Mesothelial cell of epicardium (in vitro differentiated cells): ENCODE results near the gene PARD3. TPM values are rescaled to one million over a fixed set of nuclear protein-coding genes. Genes with fewer than 3 reads are reported as not detected.

ENCODE experiments used
- DNase-seq, 2 experiments: peaks; one replicate each; pipeline ENCODE4 v3.0.0; 2021; ENCODE audit warnings: low spot score in 2 of 2; ENCODE audit not compliant: unreplicated experiment in 2 of 2
- H3K27ac Mint-ChIP-seq: 2 replicates; pipeline ENCODE4 v1.8.0; 2021; ENCODE audit warnings: mixed read lengths
- H3K27me3 Mint-ChIP-seq: 2 replicates; pipeline ENCODE4 v1.8.0; 2021; ENCODE audit warnings: low read depth, mixed read lengths
- H3K36me3 Mint-ChIP-seq: 2 replicates; pipeline ENCODE4 v1.8.0; 2021; ENCODE audit warnings: mixed read lengths
- H3K4me1 Mint-ChIP-seq: 2 replicates; pipeline ENCODE4 v1.8.0; 2021; ENCODE audit warnings: mixed read lengths
- H3K4me3 Mint-ChIP-seq: 2 replicates; pipeline ENCODE4 v1.8.0; 2021; ENCODE audit warnings: mild to moderate bottlenecking, moderate library complexity, mixed read lengths
- H3K9me3 Mint-ChIP-seq: 2 replicates; pipeline ENCODE4 v1.8.0; 2021; ENCODE audit warnings: mixed read lengths
- total RNA-seq: library from RNA; stranded (reverse); gene quantifications from 3 replicates; pipeline ENCODE4 v1.2.1, GENCODE V29; 2021
- TF ChIP-seq, protein P1 (sequence below): fragments of 200-600 bp; sonication (generic); IDR thresholded peaks from one replicate; pipeline ENCODE4 v1.5.0; 2021; ENCODE audit warnings: antibody characterized with exemption; ENCODE audit not compliant: unreplicated experiment

PARD3 gene
- total RNA-seq, 1 donor from 2014 or later: 73.2 TPM

DNA sequence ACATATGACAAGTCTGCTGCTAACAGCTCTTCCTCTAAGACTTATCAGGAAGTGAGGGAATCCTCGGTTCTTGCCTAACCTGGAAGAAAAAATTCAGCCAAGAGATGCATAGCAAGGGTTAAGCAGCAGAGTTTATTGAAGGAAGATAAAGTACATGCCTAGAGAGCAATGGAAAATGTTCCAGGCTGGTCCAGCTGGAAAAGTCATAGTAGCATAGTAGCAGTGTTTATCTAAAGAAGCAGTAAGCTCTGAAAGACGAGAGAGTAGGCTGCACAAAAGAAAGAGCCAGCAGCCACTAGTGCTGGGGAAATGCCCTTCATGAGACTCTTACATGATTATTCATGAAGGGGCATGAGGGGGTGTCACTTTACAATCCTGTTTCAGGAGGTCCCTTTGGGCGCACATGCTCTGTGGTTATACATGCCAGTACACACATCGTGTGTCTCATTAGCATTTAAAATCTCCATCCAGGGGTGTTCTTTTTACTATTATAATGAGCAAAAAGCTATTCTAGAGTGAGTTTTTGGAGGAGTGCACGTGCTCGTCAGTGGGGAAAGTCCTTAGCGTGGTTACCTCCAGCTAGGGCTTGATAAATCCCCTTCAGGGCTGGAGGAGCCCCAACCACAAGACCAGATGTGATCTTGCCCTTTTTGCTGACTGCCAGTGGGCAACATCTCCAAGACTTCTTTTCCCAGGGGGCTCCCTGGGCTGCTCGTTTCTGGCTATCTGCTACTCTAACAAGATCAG lies 716.1 kb downstream of the PARD3 start:
- no peaks in the 10 kb centered on the region for H3K27me3 Mint-ChIP-seq

GRCh38 chr10:34097682-34098081 lies 717.4 kb downstream of the PARD3 start:
- Mint-ChIP-seq H3K4me1 (peaks cover 11% of the 10 kb centered on the region), H3K27me3 (no peaks in the 10 kb centered on the region), H3K36me3 (peaks cover 9% of the 10 kb centered on the region), H3K27ac (no peak overlapping the region), H3K9me3 (peaks cover 50% of the 10 kb centered on the region), H3K4me3 (no peak overlapping the region)
- DNase-seq: no peak
- TF ChIP-seq, protein P1, sequence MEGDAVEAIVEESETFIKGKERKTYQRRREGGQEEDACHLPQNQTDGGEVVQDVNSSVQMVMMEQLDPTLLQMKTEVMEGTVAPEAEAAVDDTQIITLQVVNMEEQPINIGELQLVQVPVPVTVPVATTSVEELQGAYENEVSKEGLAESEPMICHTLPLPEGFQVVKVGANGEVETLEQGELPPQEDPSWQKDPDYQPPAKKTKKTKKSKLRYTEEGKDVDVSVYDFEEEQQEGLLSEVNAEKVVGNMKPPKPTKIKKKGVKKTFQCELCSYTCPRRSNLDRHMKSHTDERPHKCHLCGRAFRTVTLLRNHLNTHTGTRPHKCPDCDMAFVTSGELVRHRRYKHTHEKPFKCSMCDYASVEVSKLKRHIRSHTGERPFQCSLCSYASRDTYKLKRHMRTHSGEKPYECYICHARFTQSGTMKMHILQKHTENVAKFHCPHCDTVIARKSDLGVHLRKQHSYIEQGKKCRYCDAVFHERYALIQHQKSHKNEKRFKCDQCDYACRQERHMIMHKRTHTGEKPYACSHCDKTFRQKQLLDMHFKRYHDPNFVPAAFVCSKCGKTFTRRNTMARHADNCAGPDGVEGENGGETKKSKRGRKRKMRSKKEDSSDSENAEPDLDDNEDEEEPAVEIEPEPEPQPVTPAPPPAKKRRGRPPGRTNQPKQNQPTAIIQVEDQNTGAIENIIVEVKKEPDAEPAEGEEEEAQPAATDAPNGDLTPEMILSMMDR: no peak

More for the DNA sequence above, 716.1 kb downstream of the PARD3 start:
- H3K27ac Mint-ChIP-seq: no peak overlapping the region
- H3K36me3 Mint-ChIP-seq: peaks cover 9% of the 10 kb centered on the region
- TF ChIP-seq, protein P1: no peak
- H3K4me1 Mint-ChIP-seq: peaks cover 18% of the 10 kb centered on the region
- DNase-seq: no peak
- H3K4me3 Mint-ChIP-seq: no peak overlapping the region
- peaks cover 43% of the 10 kb centered on the region for H3K9me3 Mint-ChIP-seq

DNA sequence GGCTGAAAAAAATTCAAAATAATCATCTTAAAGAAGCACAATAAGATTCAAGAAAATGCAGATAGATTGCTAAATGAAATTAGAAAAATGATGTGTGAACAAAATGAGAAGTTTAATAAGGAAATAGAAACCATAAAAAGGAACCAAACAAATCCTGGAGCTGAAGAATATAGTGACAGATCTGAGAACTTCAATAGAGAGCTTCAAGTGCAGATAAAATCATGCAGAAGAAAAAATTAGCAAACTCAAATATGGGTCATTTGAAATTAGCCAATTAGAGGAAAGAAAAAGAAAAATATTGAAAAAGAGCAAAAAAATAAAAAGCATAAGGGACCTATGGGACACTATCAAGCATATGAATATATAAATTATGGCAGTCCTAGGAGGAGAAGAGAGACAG lies 720.1 kb downstream of the PARD3 start:
- Mint-ChIP-seq H3K36me3 (peaks cover 9% of the 10 kb centered on the region), H3K9me3 (peaks cover 52% of the 10 kb centered on the region), H3K4me3 (no peak overlapping the region), H3K27me3 (no peaks in the 10 kb centered on the region), H3K27ac (no peak overlapping the region), H3K4me1 (no peaks in the 10 kb centered on the region)
- TF ChIP-seq, protein P1: no peak
- DNase-seq: no peak

GRCh38 chr10:34094146-34094696 lies 720.9 kb downstream of the PARD3 start:
- TF ChIP-seq, protein P1: no peak
- no peak for DNase-seq
- Mint-ChIP-seq H3K4me3 (no peak overlapping the region), H3K27me3 (no peaks in the 10 kb centered on the region), H3K4me1 (no peaks in the 10 kb centered on the region), H3K9me3 (peaks cover 50% of the 10 kb centered on the region), H3K27ac (no peak overlapping the region), H3K36me3 (peaks cover 7% of the 10 kb centered on the region)

DNA sequence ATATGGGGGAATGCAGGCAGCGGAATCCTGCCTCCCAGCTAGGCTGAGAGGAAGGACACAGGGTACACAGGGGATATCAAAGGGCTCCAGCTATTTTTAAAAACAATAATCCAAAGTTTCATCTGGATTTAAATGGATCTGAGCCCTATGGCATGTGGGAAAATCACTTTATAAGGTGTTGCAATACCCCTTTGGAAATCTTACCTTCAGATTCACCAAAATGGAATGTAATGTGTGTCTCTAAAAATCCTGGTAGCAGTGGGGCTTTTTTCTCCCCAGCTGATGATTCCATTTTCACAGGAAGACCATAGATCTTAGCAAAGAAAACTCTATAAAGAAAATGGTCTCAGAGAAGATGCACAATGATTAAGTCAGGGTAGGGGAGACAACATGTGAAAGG lies 722.2 kb downstream of the PARD3 start:
- no peak for DNase-seq

More for the DNA sequence above, 722.2 kb downstream of the PARD3 start:
- TF ChIP-seq, protein P1: no peak
- H3K36me3 Mint-ChIP-seq: peaks cover 7% of the 10 kb centered on the region
- H3K4me3 Mint-ChIP-seq: no peak overlapping the region
- no peak overlapping the region for H3K27ac Mint-ChIP-seq
- H3K27me3 Mint-ChIP-seq: no peaks in the 10 kb centered on the region
- no peaks in the 10 kb centered on the region for H3K4me1 Mint-ChIP-seq
- H3K9me3 Mint-ChIP-seq: peaks cover 37% of the 10 kb centered on the region
